Jurkat, Clone E6-1 (cell line): Measurements from ENCODE around the gene TSPAN17.

Experiments
- DNase-seq: peaks from one replicate; pipeline ENCODE4 v3.0.0-alpha.2; 2011; ENCODE audit warnings: low read depth, low spot score
- H3K4me3 ChIP-seq: 2 replicates; pipeline ENCODE4 v1.5.1; 2011; ENCODE audit warnings: mild to moderate bottlenecking, low read length, control low read depth, moderate library complexity

TSPAN17 gene

GRCh38 chr5:176671890-176672747 is 24.8 kb downstream of the TSPAN17 start:
- no peak overlapping the region for H3K4me3 ChIP-seq
- DNase-seq: no peak

- no peak for DNase-seq
- H3K4me3 ChIP-seq: no peak overlapping the region
These were observed 26.6 kb downstream of the TSPAN17 start for GRCh38 chr5:176673651-176674583.

- H3K4me3 ChIP-seq: no peak overlapping the region
- DNase-seq: no peak
These were observed 27.5 kb downstream of the TSPAN17 start for GRCh38 chr5:176674799-176675198.

- no peak for DNase-seq
These were observed 28.5 kb downstream of the TSPAN17 start for GRCh38 chr5:176675676-176676360.

GRCh38 chr5:176676361-176676824 is 29.1 kb downstream of the TSPAN17 start:
- DNase-seq: no peak
- H3K4me3 ChIP-seq: no peak overlapping the region

More at GRCh38 chr5:176675676-176676360, 28.5 kb downstream of the TSPAN17 start:
- no peak overlapping the region for H3K4me3 ChIP-seq

GRCh38 chr5:176677209-176677939 is 30.1 kb downstream of the TSPAN17 start:
- no peak overlapping the region for H3K4me3 ChIP-seq
- no peak for DNase-seq

GRCh38 chr5:176678584-176678983 is 31.3 kb downstream of the TSPAN17 start:
- DNase-seq: no peak
- H3K4me3 ChIP-seq: no peak overlapping the region

- DNase-seq: no peak
- H3K4me3 ChIP-seq: no peak overlapping the region
These were observed 32.3 kb downstream of the TSPAN17 start for GRCh38 chr5:176679365-176680225.

GRCh38 chr5:176680226-176680563 is 32.9 kb downstream of the TSPAN17 start:
- H3K4me3 ChIP-seq: no peak overlapping the region
- no peak for DNase-seq

GRCh38 chr5:176682016-176682531 is 34.8 kb downstream of the TSPAN17 start:
- no peak for DNase-seq
- H3K4me3 ChIP-seq: no peak overlapping the region

GRCh38 chr5:176685010-176685409 is 37.7 kb downstream of the TSPAN17 start:
- H3K4me3 ChIP-seq: no peak overlapping the region

GRCh38 chr5:176687247-176687646 is 40.0 kb downstream of the TSPAN17 start:
- no peak overlapping the region for H3K4me3 ChIP-seq
- no peak for DNase-seq

More at GRCh38 chr5:176685010-176685409, 37.7 kb downstream of the TSPAN17 start:
- no peak for DNase-seq

- H3K4me3 ChIP-seq: no peak overlapping the region
- DNase-seq: no peak
These were observed 40.6 kb downstream of the TSPAN17 start for GRCh38 chr5:176687881-176688280.

- DNase-seq: no peak
- no peak overlapping the region for H3K4me3 ChIP-seq
These were observed 43.6 kb downstream of the TSPAN17 start for GRCh38 chr5:176690911-176691310.

- DNase-seq: no peak
- no peak overlapping the region for H3K4me3 ChIP-seq
These were observed 44.2 kb downstream of the TSPAN17 start for GRCh38 chr5:176691524-176691923.

- no peak overlapping the region for H3K4me3 ChIP-seq
- DNase-seq: no peak
These were observed 45.0 kb downstream of the TSPAN17 start for GRCh38 chr5:176692326-176692725.

GRCh38 chr5:176692839-176693476 is 45.7 kb downstream of the TSPAN17 start:
- DNase-seq: no peak

More at GRCh38 chr5:176692839-176693476, 45.7 kb downstream of the TSPAN17 start:
- H3K4me3 ChIP-seq: no peak overlapping the region
